Measurements from ENCODE around the gene ZNF451. TPM values are rescaled to one million over a fixed set of nuclear protein-coding genes. Genes with fewer than 3 reads are reported as not detected.

The ZNF451 gene
- total RNA-seq, 2 donors from 2014 or later: 32.3 to 68.6 TPM

GRCh38 chr6:57135885-57136284 lies 45.9 kb downstream of the ZNF451 start:
- Histone ChIP-seq H3K36me3 (no peaks in the 10 kb centered on the region), H3K9me3 (no peaks in the 10 kb centered on the region), H3K4me3 (no peak overlapping the region), H3K4me1 (replicated peaks) (no peaks in the 10 kb centered on the region), H3K27ac (no peak overlapping the region), H3K27me3 (replicated peaks; ENCODE audit: insufficient read depth) (no peaks in the 10 kb centered on the region)
- TF ChIP-seq CTCF (IDR thresholded peaks at IDR 0.05) (no peak), POLR2AphosphoS5 (IDR thresholded peaks at IDR 0.05) (no peak), POLR2A (IDR thresholded peaks at IDR 0.05) (no peak)
- WGBS: 61% methylated on average over 1 of the region's 1 CpG
- intact Hi-C loops (cut with DNase I): no loop called here
- DNase-seq (ENCODE audit: low spot score): no peak

DNA sequence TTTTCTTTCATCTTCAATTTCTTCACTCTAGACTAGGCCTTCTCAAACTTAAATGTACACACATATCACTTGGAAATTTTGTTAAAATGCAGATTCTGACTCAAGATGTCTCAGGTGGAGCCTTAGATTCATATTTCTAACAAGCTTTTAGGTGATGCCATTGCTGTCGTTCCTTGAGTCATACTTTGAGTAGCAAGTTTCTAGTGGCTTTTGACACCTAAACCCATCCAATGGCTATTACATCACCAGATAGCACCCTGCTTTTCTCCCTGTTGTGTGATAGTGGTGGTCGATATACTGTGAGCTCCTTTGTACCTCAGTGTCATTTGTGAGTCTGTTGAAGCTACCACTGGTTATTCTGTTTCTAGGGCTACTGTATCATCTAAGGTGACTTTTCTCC lies 47.4 kb downstream of the ZNF451 start:
- Histone ChIP-seq H3K27ac (no peak overlapping the region), H3K4me3 (no peak overlapping the region), H3K4me1 (replicated peaks) (no peaks in the 10 kb centered on the region), H3K36me3 (no peaks in the 10 kb centered on the region), H3K9me3 (no peaks in the 10 kb centered on the region), H3K27me3 (replicated peaks; ENCODE audit: insufficient read depth) (no peaks in the 10 kb centered on the region)
- DNase-seq (ENCODE audit: low spot score): no peak
- intact Hi-C loops (cut with DNase I): no loop called here
- WGBS: 100% methylated on average over 2 of the region's 2 CpGs
- TF ChIP-seq POLR2A (IDR thresholded peaks at IDR 0.05) (no peak), POLR2AphosphoS5 (IDR thresholded peaks at IDR 0.05) (no peak), CTCF (IDR thresholded peaks at IDR 0.05) (no peak)

- Histone ChIP-seq H3K36me3 (no peaks in the 10 kb centered on the region), H3K27me3 (replicated peaks; ENCODE audit: insufficient read depth) (no peaks in the 10 kb centered on the region), H3K4me1 (replicated peaks) (no peaks in the 10 kb centered on the region), H3K9me3 (no peaks in the 10 kb centered on the region), H3K27ac (no peak overlapping the region), H3K4me3 (no peak overlapping the region)
- no peak for DNase-seq (ENCODE audit: low spot score)
- WGBS: 94% methylated on average over 11 of the region's 11 CpGs
- TF ChIP-seq POLR2A (IDR thresholded peaks at IDR 0.05) (no peak), POLR2AphosphoS5 (IDR thresholded peaks at IDR 0.05) (no peak), CTCF (IDR thresholded peaks at IDR 0.05) (no peak)
- intact Hi-C loops (cut with DNase I): no loop called here
These were observed 48.0 kb downstream of the ZNF451 start for GRCh38 chr6:57138026-57138425.

GRCh38 chr6:57141451-57142177 lies 51.6 kb downstream of the ZNF451 start:
- Histone ChIP-seq H3K27ac (no peak overlapping the region), H3K9me3 (no peaks in the 10 kb centered on the region), H3K4me3 (no peak overlapping the region), H3K4me1 (replicated peaks) (no peaks in the 10 kb centered on the region), H3K27me3 (replicated peaks; ENCODE audit: insufficient read depth) (no peaks in the 10 kb centered on the region), H3K36me3 (no peaks in the 10 kb centered on the region)
- WGBS: 34% methylated on average over 4 of the region's 4 CpGs
- DNase-seq (ENCODE audit: low spot score): no peak
- intact Hi-C loops (cut with DNase I): no loop called here
- no peak for TF ChIP-seq POLR2A (IDR thresholded peaks at IDR 0.05)
- no peak for TF ChIP-seq CTCF (IDR thresholded peaks at IDR 0.05)
- no peak for TF ChIP-seq POLR2AphosphoS5 (IDR thresholded peaks at IDR 0.05)

DNA sequence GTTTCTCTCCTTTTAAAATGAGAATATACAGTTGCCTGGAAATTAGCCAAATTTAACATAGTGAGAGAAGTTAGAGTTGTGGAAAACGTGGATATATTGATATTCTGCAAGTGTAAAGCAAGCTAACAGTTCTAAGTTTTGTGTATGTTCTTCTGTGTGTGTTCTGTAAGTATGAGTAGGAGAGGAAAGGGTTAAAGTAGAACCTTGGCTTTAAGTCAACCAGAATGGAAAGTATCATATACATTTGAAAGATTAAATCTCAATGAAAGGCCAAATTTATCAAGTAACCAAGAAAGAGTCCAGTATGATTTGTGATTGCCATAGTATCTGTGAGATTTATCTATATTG lies 52.2 kb downstream of the ZNF451 start:
- Histone ChIP-seq H3K36me3 (no peaks in the 10 kb centered on the region), H3K27ac (no peak overlapping the region), H3K4me1 (replicated peaks) (no peaks in the 10 kb centered on the region), H3K27me3 (replicated peaks; ENCODE audit: insufficient read depth) (no peaks in the 10 kb centered on the region), H3K4me3 (no peak overlapping the region), H3K9me3 (no peaks in the 10 kb centered on the region)
- DNase-seq (ENCODE audit: low spot score): no peak
- TF ChIP-seq POLR2A (IDR thresholded peaks at IDR 0.05) (no peak), CTCF (IDR thresholded peaks at IDR 0.05) (no peak), POLR2AphosphoS5 (IDR thresholded peaks at IDR 0.05) (no peak)
- intact Hi-C loops (cut with DNase I): no loop called here
- 21% methylated on average over 1 of the region's 1 CpG for WGBS

Data from prostate gland (tissue), 2 donors.